ENCODE measurements around the gene CACNB1.

GRCh38 chr17:39150104-39150634 lies 47.3 kb downstream of the CACNB1 start:
- TF ChIP-seq CTCF (IDR thresholded peaks at IDR 0.05; ENCODE audit: low read depth, low read length) (no peak), MAX (IDR thresholded peaks at IDR 0.05; ENCODE audit: low read depth, low read length) (no peak), POLR2A (IDR thresholded peaks at IDR 0.05; ENCODE audit: extremely low read depth, insufficient read length) (no peak), MYC (IDR thresholded peaks at IDR 0.05; ENCODE audit: low read depth, low read length) (no peak)

Data from NB4 (cell line).